Measurements from ENCODE around the gene ADGRV1.

DNA sequence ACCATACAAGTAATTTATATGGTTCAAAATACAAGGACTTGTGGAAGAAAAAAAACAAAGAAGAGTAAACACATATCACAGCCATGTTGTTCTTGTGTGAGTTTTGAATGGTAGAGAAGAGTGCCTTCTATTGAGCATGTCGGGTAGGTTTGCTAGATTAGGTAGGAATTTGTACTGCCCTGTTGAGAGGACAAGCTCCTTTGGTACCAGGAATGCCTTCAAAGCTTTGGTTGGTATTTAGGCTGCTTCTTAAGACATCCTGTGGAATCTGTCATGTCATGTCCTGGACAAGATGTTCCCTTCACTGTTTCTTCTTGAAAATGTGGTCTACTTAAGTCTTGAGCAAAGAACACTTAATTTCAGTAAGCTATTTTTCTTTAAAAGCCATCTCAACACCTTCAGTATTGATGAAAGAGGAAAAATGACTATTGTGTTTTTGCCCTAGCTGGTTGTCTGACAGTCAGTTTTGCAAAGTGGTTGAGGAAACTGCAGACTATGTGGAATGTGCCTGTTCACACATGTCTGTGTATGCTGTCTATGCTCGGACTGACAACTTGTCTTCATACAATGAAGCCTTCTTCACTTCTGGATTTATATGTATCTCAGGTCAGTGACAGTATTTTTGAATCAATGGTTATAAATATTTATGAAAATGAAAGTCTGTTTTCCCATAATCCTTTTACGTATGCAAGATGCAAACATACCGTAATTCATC is 296.9 kb downstream of the ADGRV1 start:
- TF ChIP-seq, protein P1, sequence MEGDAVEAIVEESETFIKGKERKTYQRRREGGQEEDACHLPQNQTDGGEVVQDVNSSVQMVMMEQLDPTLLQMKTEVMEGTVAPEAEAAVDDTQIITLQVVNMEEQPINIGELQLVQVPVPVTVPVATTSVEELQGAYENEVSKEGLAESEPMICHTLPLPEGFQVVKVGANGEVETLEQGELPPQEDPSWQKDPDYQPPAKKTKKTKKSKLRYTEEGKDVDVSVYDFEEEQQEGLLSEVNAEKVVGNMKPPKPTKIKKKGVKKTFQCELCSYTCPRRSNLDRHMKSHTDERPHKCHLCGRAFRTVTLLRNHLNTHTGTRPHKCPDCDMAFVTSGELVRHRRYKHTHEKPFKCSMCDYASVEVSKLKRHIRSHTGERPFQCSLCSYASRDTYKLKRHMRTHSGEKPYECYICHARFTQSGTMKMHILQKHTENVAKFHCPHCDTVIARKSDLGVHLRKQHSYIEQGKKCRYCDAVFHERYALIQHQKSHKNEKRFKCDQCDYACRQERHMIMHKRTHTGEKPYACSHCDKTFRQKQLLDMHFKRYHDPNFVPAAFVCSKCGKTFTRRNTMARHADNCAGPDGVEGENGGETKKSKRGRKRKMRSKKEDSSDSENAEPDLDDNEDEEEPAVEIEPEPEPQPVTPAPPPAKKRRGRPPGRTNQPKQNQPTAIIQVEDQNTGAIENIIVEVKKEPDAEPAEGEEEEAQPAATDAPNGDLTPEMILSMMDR (IDR thresholded peaks at IDR 0.05) = no peak
- no peak for TF ChIP-seq EP300 (IDR thresholded peaks at IDR 0.05)

All from tibial nerve (tissue), 4 donors.